HEK293 (cell line): ENCODE data around the gene MVK.

ENCODE experiments used
- CTCF ChIA-PET: fragments of 350-600 bp; formaldehyde crosslinking; extraction: SDS; loops from one replicate; lab custom pipeline; 2021; ENCODE audit warnings: antibody characterized with exemption; lab: Yijun Ruan, JAX
- POLR2A ChIA-PET: fragments of 300-600 bp; formaldehyde crosslinking; extraction: SDS; loops from one replicate; lab custom pipeline; 2020; ENCODE audit warnings: antibody characterized with exemption, inconsistent platforms; lab: Yijun Ruan, JAX
- H3K27ac ChIP-seq: fragments of 200-500 bp; sonication (Bioruptor generic); 2 replicates; pipeline ENCODE4 v1.5.1; 2014; ENCODE audit warnings: low read depth, low read length, control low read depth, inconsistent platforms; ENCODE audit errors: extremely low read depth
- H3K36me3 ChIP-seq, 2 experiments: fragments of 200-500 bp in 1 of 2; sonication (Bioruptor generic) in 1 of 2; 1 replicate in 1 of 2; 2 replicates in 1 of 2; pipeline ENCODE4 v1.5.1; 2014 to 2017; ENCODE audit warnings: inconsistent platforms in 2 of 2, low read length in 2 of 2; ENCODE audit not compliant: control insufficient read depth in 2 of 2, insufficient read depth in 1 of 2
- H3K4me1 ChIP-seq: fragments of 200-500 bp; sonication (Bioruptor generic); 2 replicates; pipeline ENCODE4 v1.5.1; 2014; ENCODE audit warnings: mild to moderate bottlenecking, low read length, inconsistent platforms; ENCODE audit not compliant: control insufficient read depth, insufficient read depth
- H3K4me3 ChIP-seq: 2 replicates; pipeline ENCODE4 v1.5.1; 2011; ENCODE audit warnings: low read depth, mild to moderate bottlenecking, control low read depth, low read length, moderate library complexity
- H3K9me3 ChIP-seq: fragments of 200-500 bp; sonication (Bioruptor generic); 2 replicates; pipeline ENCODE4 v1.5.1; 2014; ENCODE audit warnings: low read depth, low read length, inconsistent platforms; ENCODE audit not compliant: control insufficient read depth, insufficient read depth
- BCL6B ChIP-seq: fragments of 450-650 bp; formaldehyde crosslinking; IDR thresholded peaks from 2 replicates; pipeline ENCODE4 v1.5.1; 2017; ENCODE audit warnings: missing biosample characterization, missing genetic modification characterization
- FEZF1 ChIP-seq: fragments of 450-650 bp; formaldehyde crosslinking; IDR thresholded peaks from 2 replicates; pipeline ENCODE4 v1.5.1; 2016; ENCODE audit warnings: missing biosample characterization, missing genetic modification characterization
- IKZF3 ChIP-seq: fragments of 450-650 bp; IDR thresholded peaks from 2 replicates; pipeline ENCODE4 v1.5.0; 2018; ENCODE audit warnings: missing biosample characterization, mild to moderate bottlenecking, missing genetic modification characterization, moderate library complexity
- KLF17 ChIP-seq: fragments of 450-650 bp; formaldehyde crosslinking; IDR thresholded peaks from 2 replicates; pipeline ENCODE4 v1.5.1; 2016; ENCODE audit warnings: missing biosample characterization, missing genetic modification characterization
- PRDM6 ChIP-seq: fragments of 450-650 bp; formaldehyde crosslinking; IDR thresholded peaks from 2 replicates; pipeline ENCODE4 v1.5.1; 2017; ENCODE audit warnings: missing biosample characterization, missing genetic modification characterization
- TRIM28 ChIP-seq: IDR thresholded peaks from 2 replicates; pipeline ENCODE4 v1.6.1; 2011; ENCODE audit warnings: low read length, control low read depth, borderline replicate concordance
- ZBTB48 ChIP-seq: fragments of 450-650 bp; formaldehyde crosslinking; IDR thresholded peaks from 2 replicates; pipeline ENCODE4 v1.5.1; 2016; ENCODE audit warnings: missing biosample characterization, missing genetic modification characterization
- ZFP3 ChIP-seq: fragments of 450-650 bp; formaldehyde crosslinking; IDR thresholded peaks from 2 replicates; pipeline ENCODE4 v1.5.1; 2016; ENCODE audit warnings: low read depth, missing biosample characterization, missing genetic modification characterization
- ZIC2 ChIP-seq: fragments of 450-650 bp; formaldehyde crosslinking; IDR thresholded peaks from 2 replicates; pipeline ENCODE4 v1.5.1; 2016; ENCODE audit warnings: missing biosample characterization, missing genetic modification characterization
- ZNF112 ChIP-seq: fragments of 450-650 bp; formaldehyde crosslinking; IDR thresholded peaks from 2 replicates; pipeline ENCODE4 v1.5.0; 2017; ENCODE audit warnings: missing biosample characterization, missing genetic modification characterization
- ZNF133 ChIP-seq: fragments of 450-650 bp; formaldehyde crosslinking; IDR thresholded peaks from 2 replicates; pipeline ENCODE4 v1.5.1; 2016; ENCODE audit warnings: missing biosample characterization, missing genetic modification characterization
- ZNF18 ChIP-seq: fragments of 450-650 bp; formaldehyde crosslinking; IDR thresholded peaks from 2 replicates; pipeline ENCODE4 v1.5.1; 2016; ENCODE audit warnings: missing biosample characterization, missing genetic modification characterization
- ZNF2 ChIP-seq: fragments of 450-650 bp; formaldehyde crosslinking; IDR thresholded peaks from 2 replicates; pipeline ENCODE4 v1.5.1; 2016; ENCODE audit warnings: missing biosample characterization, missing genetic modification characterization
- ZNF211 ChIP-seq: fragments of 450-650 bp; formaldehyde crosslinking; IDR thresholded peaks from 2 replicates; pipeline ENCODE4 v1.5.1; 2016; ENCODE audit warnings: low read depth, missing biosample characterization, missing genetic modification characterization
- ZNF26 ChIP-seq: fragments of 450-650 bp; formaldehyde crosslinking; IDR thresholded peaks from 2 replicates; pipeline ENCODE4 v1.5.1; 2016; ENCODE audit warnings: missing biosample characterization, missing genetic modification characterization
- ZNF311 ChIP-seq: fragments of 450-650 bp; formaldehyde crosslinking; IDR thresholded peaks from 2 replicates; pipeline ENCODE4 v1.5.1; 2017; ENCODE audit warnings: missing biosample characterization, missing genetic modification characterization, borderline replicate concordance
- ZNF501 ChIP-seq: fragments of 450-650 bp; formaldehyde crosslinking; IDR thresholded peaks from 2 replicates; pipeline ENCODE4 v1.5.1; 2016; ENCODE audit warnings: missing biosample characterization, missing genetic modification characterization
- ZNF530 ChIP-seq: fragments of 450-650 bp; formaldehyde crosslinking; IDR thresholded peaks from 2 replicates; pipeline ENCODE4 v1.5.1; 2016; ENCODE audit warnings: low read depth, missing biosample characterization, missing genetic modification characterization
- ZNF548 ChIP-seq: fragments of 450-650 bp; formaldehyde crosslinking; IDR thresholded peaks from 2 replicates; pipeline ENCODE4 v1.5.1; 2016; ENCODE audit warnings: missing biosample characterization, missing genetic modification characterization
- ZNF610 ChIP-seq: fragments of 450-650 bp; formaldehyde crosslinking; IDR thresholded peaks from 2 replicates; pipeline ENCODE4 v1.5.1; 2016; ENCODE audit warnings: missing biosample characterization, missing genetic modification characterization, borderline replicate concordance
- ZNF692 ChIP-seq: fragments of 450-650 bp; formaldehyde crosslinking; IDR thresholded peaks from 2 replicates; pipeline ENCODE4 v1.5.1; 2016; ENCODE audit warnings: missing biosample characterization, missing genetic modification characterization
- ZNF785 ChIP-seq: fragments of 450-650 bp; formaldehyde crosslinking; IDR thresholded peaks from 2 replicates; pipeline ENCODE4 v1.5.1; 2016; ENCODE audit warnings: missing biosample characterization, missing genetic modification characterization
- ZSCAN4 ChIP-seq: fragments of 450-650 bp; formaldehyde crosslinking; IDR thresholded peaks from 2 replicates; pipeline ENCODE4 v1.5.1; 2017; ENCODE audit warnings: missing biosample characterization, missing genetic modification characterization
- ZXDB ChIP-seq: fragments of 450-650 bp; formaldehyde crosslinking; IDR thresholded peaks from 2 replicates; pipeline ENCODE4 v1.5.1; 2016; ENCODE audit warnings: missing biosample characterization, missing genetic modification characterization

The MVK gene

GRCh38 chr12:109635717-109636116 lies 62.1 kb downstream of the MVK start (continued):
- TF ChIP-seq ZSCAN4 (tag by site-specific recombination), result no peak
- TF ChIP-seq ZIC2 (tag by site-specific recombination), result 0 out of 2 replicates have a peak, but pooled peaks have one; percentile 5

GRCh38 chr12:109637348-109637747 lies 63.8 kb downstream of the MVK start:
- Histone ChIP-seq H3K9me3 (no peaks in the 10 kb centered on the region), H3K4me3 (no peak overlapping the region), H3K4me1 (no peaks in the 10 kb centered on the region), H3K27ac (no peak overlapping the region), H3K36me3 (no peaks in the 10 kb centered on the region)
- no peak for TF ChIP-seq ZSCAN4 (tag by site-specific recombination)
- TF ChIP-seq ZNF112, result no peak
- no peak for TF ChIP-seq BCL6B
- TF ChIP-seq KLF17 (tag by site-specific recombination), result no peak
- TF ChIP-seq ZNF610, result no peak
- TF ChIP-seq ZNF26 (tag by site-specific recombination), result no peak
- ChIA-PET POLR2A (no interaction called here), CTCF (no interaction called here)

GRCh38 chr12:109637996-109638395 lies 64.4 kb downstream of the MVK start:
- Histone ChIP-seq H3K4me3 (no peak overlapping the region), H3K36me3 (no peaks in the 10 kb centered on the region), H3K9me3 (no peaks in the 10 kb centered on the region), H3K4me1 (no peaks in the 10 kb centered on the region), H3K27ac (no peak overlapping the region)
- POLR2A ChIA-PET, result no interaction called here
- CTCF ChIA-PET, result no interaction called here
- TF ChIP-seq PRDM6 (tag by site-specific recombination) (no peak), TRIM28 (no peak), ZNF2 (tag by site-specific recombination) (no peak), ZNF133 (no peak), ZNF501 (no peak), ZNF18 (tag by site-specific recombination) (no peak), ZNF530 (tag by site-specific recombination) (no peak), ZNF785 (tag by site-specific recombination) (no peak), IKZF3 (tag by site-specific recombination) (no peak), ZBTB48 (tag by site-specific recombination) (no peak), ZNF311 (no peak), FEZF1 (no peak), ZXDB (tag by site-specific recombination) (no peak), ZFP3 (tag by site-specific recombination) (no peak), ZNF548 (no peak), ZNF211 (no peak), ZNF692 (tag by site-specific recombination) (no peak)
